ENCODE results near the gene CHRND. TPM values are rescaled to one million over a fixed set of nuclear protein-coding genes. Genes with fewer than 3 reads are reported as not detected.

CHRND gene
- total RNA-seq, 3 donors from 2014 or later = not detected

DNA sequence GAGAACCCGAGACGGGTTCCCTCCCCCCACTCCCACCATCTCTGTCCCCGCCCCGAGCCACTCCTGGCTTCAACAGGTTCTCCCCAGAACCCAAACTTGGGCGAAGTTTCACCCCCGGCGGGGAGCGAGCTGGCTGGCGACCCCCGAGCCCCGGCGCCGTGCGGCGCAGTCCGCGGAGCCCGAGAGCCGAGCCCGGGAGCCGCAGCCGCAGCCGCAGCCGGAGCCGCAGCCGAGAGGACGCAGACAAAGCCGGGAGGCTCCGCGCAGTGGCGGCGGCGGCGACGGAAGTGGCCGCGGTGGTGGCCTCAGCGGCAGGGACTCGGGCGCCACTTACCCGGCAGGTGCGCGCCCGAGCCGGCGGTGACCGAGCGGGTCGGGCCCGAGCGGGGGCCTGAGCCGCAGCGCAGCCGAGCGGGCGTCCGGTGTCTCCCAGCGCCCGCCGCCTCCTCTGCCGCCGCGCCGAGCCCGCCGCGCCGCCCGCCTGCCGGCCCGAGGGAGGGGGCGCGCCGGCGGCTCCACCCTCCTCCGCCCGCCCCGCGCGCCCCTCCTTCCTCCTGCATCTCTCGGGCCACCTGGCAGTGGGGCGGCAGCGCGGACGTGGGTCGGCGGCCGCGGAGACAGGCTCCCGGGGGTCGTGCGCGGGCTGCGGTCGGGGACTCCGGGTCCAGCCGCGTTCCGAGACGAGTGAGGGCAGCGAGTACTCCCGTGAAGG is 38.4 kb upstream of the CHRND start, which contains the start of gene ECEL1:
ECEL1 (minus strand) TSS at position 450 of the 712 bp plus-strand sequence. CDS start 1,181 bp downstream, outside the sequence.
- no peaks in the 10 kb centered on the region for H3K9me3 ChIP-seq
- no peak within 1 kb of the TSS for H3K27ac ChIP-seq
- no peaks in the 10 kb centered on the region for H3K36me3 ChIP-seq
- TF ChIP-seq POLR2A (IDR thresholded peaks at IDR 0.05) (no peak), POLR2AphosphoS5 (IDR thresholded peaks at IDR 0.05) (no peak)
- TF ChIP-seq, protein P1, sequence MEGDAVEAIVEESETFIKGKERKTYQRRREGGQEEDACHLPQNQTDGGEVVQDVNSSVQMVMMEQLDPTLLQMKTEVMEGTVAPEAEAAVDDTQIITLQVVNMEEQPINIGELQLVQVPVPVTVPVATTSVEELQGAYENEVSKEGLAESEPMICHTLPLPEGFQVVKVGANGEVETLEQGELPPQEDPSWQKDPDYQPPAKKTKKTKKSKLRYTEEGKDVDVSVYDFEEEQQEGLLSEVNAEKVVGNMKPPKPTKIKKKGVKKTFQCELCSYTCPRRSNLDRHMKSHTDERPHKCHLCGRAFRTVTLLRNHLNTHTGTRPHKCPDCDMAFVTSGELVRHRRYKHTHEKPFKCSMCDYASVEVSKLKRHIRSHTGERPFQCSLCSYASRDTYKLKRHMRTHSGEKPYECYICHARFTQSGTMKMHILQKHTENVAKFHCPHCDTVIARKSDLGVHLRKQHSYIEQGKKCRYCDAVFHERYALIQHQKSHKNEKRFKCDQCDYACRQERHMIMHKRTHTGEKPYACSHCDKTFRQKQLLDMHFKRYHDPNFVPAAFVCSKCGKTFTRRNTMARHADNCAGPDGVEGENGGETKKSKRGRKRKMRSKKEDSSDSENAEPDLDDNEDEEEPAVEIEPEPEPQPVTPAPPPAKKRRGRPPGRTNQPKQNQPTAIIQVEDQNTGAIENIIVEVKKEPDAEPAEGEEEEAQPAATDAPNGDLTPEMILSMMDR (IDR thresholded peaks at IDR 0.05) = no peak
- peaks cover 0 to 59% of the 10 kb centered on the region in 2 donors for H3K27me3 ChIP-seq
- no peaks in the 10 kb centered on the region for H3K4me1 ChIP-seq
- no peak for DNase-seq (ENCODE audit: low spot score in 2 of 2)
- intact Hi-C loops (cut with DNase I; ENCODE audit: low total_unique reads) = no loop called here
- peak within 1 kb of the TSS in 2 of 3 donors; percentile 41 to 55 for H3K4me3 ChIP-seq

DNA sequence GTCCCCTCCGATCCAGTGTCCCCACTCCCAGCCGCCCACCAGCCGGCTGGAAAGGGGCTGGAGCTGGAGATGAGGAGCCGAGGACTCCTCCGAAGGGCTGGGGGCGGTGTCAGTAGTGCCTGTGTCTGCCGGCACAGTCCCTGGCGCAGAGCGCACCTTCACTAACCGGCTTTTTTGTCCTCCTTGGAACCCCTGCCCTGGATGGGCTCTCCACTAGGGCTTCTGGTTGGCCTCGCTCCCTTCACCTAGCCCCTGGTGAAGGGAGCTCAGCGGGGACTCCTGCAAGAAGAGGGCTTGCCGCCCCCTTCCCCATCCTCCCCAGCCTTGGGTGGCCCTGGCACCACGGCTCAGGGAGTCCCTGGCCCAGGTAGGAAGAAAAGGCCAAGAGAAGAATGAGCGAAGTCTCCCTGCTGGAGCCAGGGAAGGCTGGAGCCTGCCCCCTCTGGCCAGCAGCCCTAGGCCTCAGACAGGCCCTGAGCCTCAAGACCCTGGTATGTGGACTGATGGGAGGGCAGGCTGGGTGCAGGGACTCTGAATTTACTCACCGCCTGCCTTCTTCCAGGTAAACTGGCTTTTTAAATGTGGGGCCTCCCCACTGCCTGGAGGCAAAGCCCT is 37.8 kb upstream of the CHRND start:
- Histone ChIP-seq H3K4me3 (peak overlapping the region in 2 of 3 donors; percentile 41 to 55), H3K4me1 (no peaks in the 10 kb centered on the region), H3K36me3 (no peaks in the 10 kb centered on the region), H3K27ac (no peak overlapping the region), H3K9me3 (no peaks in the 10 kb centered on the region), H3K27me3 (peaks cover 0 to 52% of the 10 kb centered on the region in 2 donors)
- intact Hi-C loops (cut with DNase I; ENCODE audit: low total_unique reads) = no loop called here
- TF ChIP-seq POLR2A (IDR thresholded peaks at IDR 0.05) (no peak), POLR2AphosphoS5 (IDR thresholded peaks at IDR 0.05) (no peak)
- TF ChIP-seq, protein P1 (IDR thresholded peaks at IDR 0.05) = no peak
- DNase-seq (ENCODE audit: low spot score in 2 of 2) = no peak

DNA sequence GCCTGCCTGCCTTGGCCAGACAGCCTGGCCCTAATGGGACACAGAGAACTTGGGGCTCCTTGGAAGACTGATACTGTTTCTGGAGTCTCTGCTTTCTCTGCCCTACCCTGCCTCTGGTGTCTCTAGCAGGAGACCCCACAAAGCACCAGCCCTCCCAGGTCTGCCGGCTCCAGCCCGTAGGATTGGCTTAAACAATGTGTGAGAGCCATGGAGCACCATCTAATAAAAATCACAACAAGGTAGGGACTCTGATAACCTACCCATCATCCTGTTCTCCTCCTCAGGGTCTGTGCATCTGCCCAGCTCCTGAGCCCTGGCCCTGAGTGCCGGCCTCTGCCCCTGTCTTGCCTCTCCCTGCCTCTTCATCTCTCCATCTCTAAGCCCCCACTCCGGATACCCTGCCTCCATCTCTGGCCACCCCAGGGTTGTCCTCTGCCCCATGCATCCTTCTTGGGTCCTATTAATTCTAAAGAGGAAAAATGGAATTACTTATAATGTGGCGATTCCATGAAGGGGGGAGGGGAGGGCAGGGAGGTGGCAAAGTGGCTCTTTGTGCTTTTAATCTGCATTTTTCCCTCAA is 37.1 kb upstream of the CHRND start:
- Histone ChIP-seq H3K9me3 (no peaks in the 10 kb centered on the region), H3K27ac (no peak overlapping the region), H3K4me3 (no peak overlapping the region), H3K27me3 (peaks cover 0 to 46% of the 10 kb centered on the region in 2 donors), H3K36me3 (no peaks in the 10 kb centered on the region), H3K4me1 (no peaks in the 10 kb centered on the region)
- no peak for DNase-seq (ENCODE audit: low spot score in 2 of 2)
- intact Hi-C loops (cut with DNase I; ENCODE audit: low total_unique reads) = no loop called here
- TF ChIP-seq, protein P1 (IDR thresholded peaks at IDR 0.05) = no peak
- TF ChIP-seq POLR2AphosphoS5 (IDR thresholded peaks at IDR 0.05) (no peak), POLR2A (IDR thresholded peaks at IDR 0.05) (no peak)

DNA sequence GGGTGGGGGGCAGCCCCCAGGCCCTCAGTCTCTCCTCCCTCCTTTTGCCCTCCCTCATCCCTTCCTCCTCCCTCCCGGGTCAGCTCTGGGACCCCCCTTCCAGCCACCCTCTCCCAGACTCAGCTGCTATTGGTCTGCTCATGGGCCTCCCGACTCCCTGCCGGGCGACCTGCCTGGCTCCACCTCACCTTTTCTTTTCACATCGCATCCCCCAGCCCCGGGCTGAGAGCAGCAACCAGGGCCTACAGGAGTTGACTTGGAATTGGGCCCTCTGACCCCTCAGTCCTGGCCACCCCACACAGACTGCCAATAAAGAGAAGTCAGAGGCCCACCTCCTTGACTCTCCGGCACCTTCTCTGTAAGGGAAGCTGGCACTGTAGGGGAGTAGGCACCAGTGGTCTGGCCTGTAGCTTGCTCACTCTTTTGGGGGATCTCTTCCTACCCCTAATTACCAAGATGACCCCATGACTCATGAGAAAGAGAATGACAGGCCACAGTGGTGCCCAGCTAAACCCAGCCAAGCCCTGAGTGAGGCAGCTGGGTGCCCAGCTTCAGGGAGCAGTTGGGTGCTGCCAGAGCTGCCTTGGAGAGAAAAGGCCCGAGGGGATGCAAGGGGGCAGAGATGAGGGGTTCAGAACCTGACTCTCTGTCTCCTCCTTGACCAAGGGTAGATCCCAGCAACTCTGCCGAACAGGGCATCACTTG is 36.3 kb upstream of the CHRND start:
- H3K27me3 ChIP-seq = peaks cover 0 to 38% of the 10 kb centered on the region in 2 donors
- no peak for TF ChIP-seq POLR2A (IDR thresholded peaks at IDR 0.05)
- TF ChIP-seq, protein P1 (IDR thresholded peaks at IDR 0.05) = no peak
- TF ChIP-seq POLR2AphosphoS5 (IDR thresholded peaks at IDR 0.05) = no peak
- no peak for DNase-seq (ENCODE audit: low spot score in 2 of 2)

More for the DNA sequence above, 36.3 kb upstream of the CHRND start:
- Histone ChIP-seq H3K9me3 (no peaks in the 10 kb centered on the region), H3K4me1 (no peaks in the 10 kb centered on the region), H3K4me3 (no peak overlapping the region), H3K27ac (no peak overlapping the region), H3K36me3 (no peaks in the 10 kb centered on the region)
- intact Hi-C loops (cut with DNase I; ENCODE audit: low total_unique reads) = no loop called here
